H1 (cell line): Measurements from ENCODE around the gene ITPRIPL2.

Experiments used
- BRCA1 ChIP-seq: IDR thresholded peaks from 2 replicates; pipeline ENCODE4 v1.6.1; 2012; ENCODE audit warnings: low read depth, low read length, improper control_type of control experiment
- EP300 ChIP-seq, 2 experiments: IDR thresholded peaks; 1 replicate in 1 of 2; 2 replicates in 1 of 2; pipeline ENCODE4 v1.6.1; 2011 to 2012; ENCODE audit warnings: low read depth in 2 of 2, low read length in 2 of 2, mild to moderate bottlenecking in 2 of 2, borderline replicate concordance in 1 of 2, inconsistent platforms in 1 of 2, moderate library complexity in 1 of 2
- EZH2 ChIP-seq: fragments of 200-600 bp; sonication (generic); IDR thresholded peaks from 2 replicates; pipeline ENCODE4 v1.7.1; 2012; ENCODE audit warnings: low read depth, mild to moderate bottlenecking, moderate library complexity, low read length, inconsistent platforms; ENCODE audit not compliant: severe bottlenecking
- GTF2F1 ChIP-seq: IDR thresholded peaks from 2 replicates; pipeline ENCODE4 v1.6.1; 2012; ENCODE audit warnings: low read depth, low read length, improper control_type of control experiment, borderline replicate concordance
- KDM1A ChIP-seq: fragments of 200-600, 300-600 bp; sonication (generic); IDR thresholded peaks from 2 replicates; pipeline ENCODE4 v1.7.1; 2016; ENCODE audit warnings: mild to moderate bottlenecking, low read length, borderline replicate concordance
- NANOG ChIP-seq: IDR thresholded peaks from 2 replicates; pipeline ENCODE4 v1.6.1; 2011; ENCODE audit warnings: low read length, low read depth, mild to moderate bottlenecking, inconsistent platforms; ENCODE audit not compliant: insufficient read depth, poor library complexity, severe bottlenecking
- POLR2A ChIP-seq, 2 experiments: IDR thresholded peaks; 1 replicate in 1 of 2; 2 replicates in 1 of 2; pipeline ENCODE4 v1.6.1; 2011; ENCODE audit warnings: low read depth in 2 of 2, low read length in 2 of 2, mild to moderate bottlenecking in 2 of 2; ENCODE audit errors: control extremely low read depth in 1 of 2
- SUZ12 ChIP-seq: fragments of 200-600 bp; sonication (generic); IDR thresholded peaks from 2 replicates; pipeline ENCODE4 v1.6.1; 2012; ENCODE audit warnings: mild to moderate bottlenecking, inconsistent platforms, low read length, moderate library complexity, mixed read lengths
- TF ChIP-seq, protein P1 (sequence below), 3 experiments: IDR thresholded peaks; 1 replicate in 2 of 3; 2 replicates in 1 of 3; pipeline versions ENCODE4 v1.5.1 to v1.6.1; 2011; ENCODE audit warnings: low read length in 3 of 3, mild to moderate bottlenecking in 3 of 3, inconsistent platforms in 2 of 3, low read depth in 1 of 3, moderate library complexity in 1 of 3; ENCODE audit not compliant: insufficient read depth in 1 of 3; ENCODE audit errors: control extremely low read depth in 1 of 3

DNA sequence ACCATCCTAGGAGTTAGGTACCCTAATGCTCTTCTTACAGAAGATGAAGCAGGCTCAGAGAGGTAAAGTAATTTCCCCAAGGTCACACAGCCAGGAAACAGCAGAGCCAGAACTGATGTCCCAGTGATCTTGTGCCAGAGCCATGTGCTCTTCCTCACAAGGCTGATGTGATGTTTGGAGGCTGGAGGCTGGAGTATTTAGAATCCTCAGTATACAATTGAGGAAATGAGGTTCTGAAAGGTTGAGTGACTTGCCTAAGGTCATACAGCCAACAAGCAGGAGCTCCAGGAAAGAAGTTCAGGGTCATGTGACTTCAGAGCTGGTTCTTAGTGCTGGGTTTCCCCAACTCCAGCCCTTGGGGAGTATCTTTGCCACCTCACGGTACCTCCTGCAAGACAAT, 18.5 kb downstream of the ITPRIPL2 start:
- no peak for TF ChIP-seq BRCA1
- no peak for TF ChIP-seq POLR2A (IDR thresholded peaks at IDR 0.05; ENCODE audit: control extremely low read depth in 1 of 2, low read depth in 2 of 2, low read length in 2 of 2)
- no peak for TF ChIP-seq SUZ12
- TF ChIP-seq NANOG, result no peak
- TF ChIP-seq, protein P1, sequence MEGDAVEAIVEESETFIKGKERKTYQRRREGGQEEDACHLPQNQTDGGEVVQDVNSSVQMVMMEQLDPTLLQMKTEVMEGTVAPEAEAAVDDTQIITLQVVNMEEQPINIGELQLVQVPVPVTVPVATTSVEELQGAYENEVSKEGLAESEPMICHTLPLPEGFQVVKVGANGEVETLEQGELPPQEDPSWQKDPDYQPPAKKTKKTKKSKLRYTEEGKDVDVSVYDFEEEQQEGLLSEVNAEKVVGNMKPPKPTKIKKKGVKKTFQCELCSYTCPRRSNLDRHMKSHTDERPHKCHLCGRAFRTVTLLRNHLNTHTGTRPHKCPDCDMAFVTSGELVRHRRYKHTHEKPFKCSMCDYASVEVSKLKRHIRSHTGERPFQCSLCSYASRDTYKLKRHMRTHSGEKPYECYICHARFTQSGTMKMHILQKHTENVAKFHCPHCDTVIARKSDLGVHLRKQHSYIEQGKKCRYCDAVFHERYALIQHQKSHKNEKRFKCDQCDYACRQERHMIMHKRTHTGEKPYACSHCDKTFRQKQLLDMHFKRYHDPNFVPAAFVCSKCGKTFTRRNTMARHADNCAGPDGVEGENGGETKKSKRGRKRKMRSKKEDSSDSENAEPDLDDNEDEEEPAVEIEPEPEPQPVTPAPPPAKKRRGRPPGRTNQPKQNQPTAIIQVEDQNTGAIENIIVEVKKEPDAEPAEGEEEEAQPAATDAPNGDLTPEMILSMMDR (IDR thresholded peaks at IDR 0.05; ENCODE audit: control extremely low read depth in 1 of 3, insufficient read depth in 1 of 3, low read depth in 1 of 3, low read length in 3 of 3), result no peak
- TF ChIP-seq EZH2, result no peak
- no peak for TF ChIP-seq GTF2F1
- no peak for TF ChIP-seq EP300 (IDR thresholded peaks at IDR 0.05; ENCODE audit: borderline replicate concordance in 1 of 2, low read depth in 2 of 2, low read length in 2 of 2)
- peak; percentile 61; the same call in 1 of the 2 replicates for TF ChIP-seq KDM1A
